GM19395 (cell line): ENCODE data around the gene INPP4A.
"Not testable (repeated sequence)": the region's sequence is repeated elsewhere in the genome, so short reads cannot be mapped to it uniquely, and the experiment has no call there.

Experiments
- ATAC-seq: cut with Tn5 transposase; IDR thresholded peaks from one replicate; pipeline ENCODE4 v1.9.1; 2021; ENCODE audit warnings: mild to moderate bottlenecking, moderate library complexity; ENCODE audit not compliant: unreplicated experiment

INPP4A gene

GRCh38 chr2:98578231-98578630 is 133.6 kb downstream of the INPP4A start:
- no peak for ATAC-seq

DNA sequence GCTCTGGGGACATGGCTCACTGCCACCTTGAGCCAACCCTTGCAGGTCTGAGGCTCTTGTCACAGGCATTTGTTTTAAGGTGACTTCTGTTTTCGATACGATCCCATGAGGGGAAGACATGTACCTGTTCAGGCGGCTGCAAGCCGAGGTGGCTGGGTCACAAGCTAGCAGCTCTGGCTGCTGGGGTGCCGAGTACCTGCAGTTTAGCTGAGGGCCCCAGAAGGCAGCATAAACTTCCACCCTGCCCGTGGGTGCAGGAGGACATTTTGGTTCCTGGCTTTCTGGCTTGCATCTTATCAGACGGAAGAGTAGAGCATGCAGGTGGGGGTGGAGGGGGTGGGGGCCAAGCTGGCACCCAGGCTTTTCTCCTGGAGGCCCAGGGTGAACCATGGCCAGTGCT is 135.3 kb downstream of the INPP4A start:
- ATAC-seq: no peak

DNA sequence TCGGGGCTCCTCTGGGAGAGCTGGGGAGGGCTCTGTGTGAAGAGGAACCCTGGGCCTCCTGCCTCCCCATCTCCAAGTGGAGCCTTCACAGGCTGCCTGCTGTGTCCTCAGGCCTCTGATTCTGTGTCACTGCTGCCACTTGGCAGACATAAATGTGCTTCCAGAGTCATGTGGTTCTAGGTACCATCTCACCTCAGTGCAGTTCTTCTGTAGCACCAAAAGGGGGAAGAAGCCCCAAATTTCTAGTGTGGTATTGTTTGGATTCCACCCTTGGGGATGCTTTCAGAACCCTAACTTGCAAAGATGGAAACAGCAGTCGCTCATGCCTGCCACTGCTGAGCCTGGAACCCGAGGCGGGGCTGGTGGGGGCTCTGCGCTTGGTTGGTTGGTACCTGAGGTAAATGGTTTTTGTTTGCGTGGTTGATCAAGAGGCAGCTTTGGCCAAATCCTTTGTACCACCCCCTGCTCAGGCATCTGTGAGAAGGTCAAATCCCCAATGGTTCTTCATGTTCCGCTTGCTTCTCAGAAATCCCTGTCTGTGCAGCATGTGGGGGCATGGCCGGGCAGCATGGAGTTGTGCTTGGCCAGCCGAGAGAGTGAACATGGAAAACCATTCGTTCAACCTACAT is 136.1 kb downstream of the INPP4A start:
- no peak for ATAC-seq

GRCh38 chr2:98582523-98582922 is 137.9 kb downstream of the INPP4A start:
- no peak for ATAC-seq

DNA sequence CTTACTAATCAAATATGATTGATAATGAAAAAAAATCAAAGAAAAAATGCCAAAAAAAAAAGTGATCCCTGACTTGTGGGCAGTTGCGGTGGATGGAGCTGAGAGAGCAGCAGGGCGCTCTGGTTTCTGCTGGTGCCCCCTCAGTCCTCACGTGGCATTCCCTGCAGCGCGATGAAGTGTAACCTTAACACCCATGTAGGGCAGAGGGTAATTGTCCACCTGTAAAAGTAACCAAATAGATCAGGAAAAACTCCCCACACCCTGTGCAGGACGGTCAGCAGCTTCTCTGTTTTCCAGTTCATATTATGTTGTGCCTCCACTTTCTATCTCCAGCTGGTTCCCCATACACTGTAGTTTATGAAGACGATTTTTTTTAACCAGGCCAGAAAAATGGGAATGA is 138.6 kb downstream of the INPP4A start:
- ATAC-seq: no peak

GRCh38 chr2:98583816-98584618 is 139.4 kb downstream of the INPP4A start:
- no peak for ATAC-seq

GRCh38 chr2:98585386-98585785 is 140.7 kb downstream of the INPP4A start:
- no peak for ATAC-seq

GRCh38 chr2:98586551-98587140 is 142.0 kb downstream of the INPP4A start:
- no peak for ATAC-seq

DNA sequence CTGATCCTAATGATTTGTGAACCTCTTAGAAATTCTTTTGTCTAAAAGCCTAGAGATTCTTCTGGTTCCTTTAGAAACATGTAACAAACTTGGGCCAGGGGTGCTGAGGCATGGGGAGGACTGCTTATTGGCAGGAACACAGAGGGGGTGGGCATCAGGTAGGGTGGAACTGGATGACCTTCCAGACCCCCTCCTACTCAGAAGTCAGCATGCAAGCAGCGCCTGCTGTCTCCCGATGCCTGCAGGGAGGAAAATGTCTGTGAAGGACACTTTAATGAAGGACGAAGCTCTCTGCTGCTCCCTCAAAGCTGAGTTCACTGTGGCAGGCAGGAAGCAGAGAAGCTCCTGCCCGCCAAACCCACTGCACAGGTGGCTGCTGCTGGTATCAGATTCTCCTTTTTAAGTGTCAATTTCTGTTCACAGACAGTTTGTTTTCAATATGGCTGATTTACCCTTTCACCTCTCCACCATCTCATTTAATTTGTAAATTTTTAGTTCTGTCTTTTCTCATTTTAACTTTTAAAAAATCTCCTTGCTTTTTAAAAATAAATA is 144.3 kb downstream of the INPP4A start:
- ATAC-seq: no peak

DNA sequence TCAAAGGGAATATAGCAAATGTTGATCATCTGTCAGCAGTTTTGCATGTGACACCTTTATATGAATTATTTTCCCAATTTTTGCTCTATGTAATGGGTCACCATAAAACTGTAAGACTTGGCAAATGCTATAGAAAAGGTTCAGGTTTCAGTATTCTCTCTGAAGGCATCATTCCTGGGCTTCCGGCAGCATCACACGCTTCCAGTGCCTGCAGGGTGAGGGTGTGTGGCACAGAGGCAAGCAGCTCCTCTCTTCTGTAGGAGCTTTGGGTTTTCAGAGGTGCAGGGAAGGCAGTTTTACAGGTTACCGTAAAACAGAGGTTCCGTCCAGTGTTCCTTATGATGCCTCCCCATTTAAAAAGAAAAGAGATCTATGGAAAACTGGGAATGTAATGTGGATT is 144.8 kb downstream of the INPP4A start:
- ATAC-seq: no peak

DNA sequence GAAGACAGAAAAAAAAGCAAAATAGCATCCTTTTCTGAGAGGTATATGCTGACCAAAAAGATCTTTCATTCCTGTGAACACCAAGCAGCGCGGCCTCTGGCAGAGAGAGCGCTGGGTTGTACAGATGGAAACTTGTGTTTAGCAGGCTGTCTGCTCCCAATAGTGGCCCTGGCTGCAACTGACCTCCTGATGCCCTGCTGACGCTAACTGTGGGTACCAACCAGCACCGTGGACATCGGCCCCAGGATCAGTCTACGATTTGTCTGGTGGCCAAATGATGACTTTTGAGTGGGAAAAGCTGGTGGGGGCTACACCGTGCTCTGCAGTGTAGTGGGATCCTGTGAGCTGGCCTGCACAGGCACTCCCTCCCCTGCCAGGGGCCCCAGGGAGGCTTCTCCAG is 147.9 kb downstream of the INPP4A start:
- no peak for ATAC-seq

DNA sequence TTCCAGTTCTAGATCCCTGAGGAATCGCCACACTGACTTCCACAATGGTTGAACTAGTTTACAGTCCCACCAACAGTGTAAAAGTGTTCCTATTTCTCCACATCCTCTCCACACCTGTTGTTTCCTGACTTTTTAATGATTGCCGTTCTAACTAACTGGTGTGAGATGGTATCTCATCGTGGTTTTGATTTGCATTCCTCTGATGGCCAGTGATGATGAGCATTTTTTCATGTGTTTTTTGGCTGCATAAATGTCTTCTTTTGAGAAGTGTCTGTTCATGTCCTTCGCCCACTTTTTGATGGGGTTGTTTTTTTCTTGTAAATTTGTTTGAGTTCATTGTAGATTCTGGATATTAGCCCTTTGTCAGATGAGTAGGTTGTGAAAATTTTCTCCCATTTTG is 150.0 kb downstream of the INPP4A start:
- not testable (repeated sequence) for ATAC-seq

GRCh38 chr2:98598781-98599428 is 154.2 kb downstream of the INPP4A start:
- ATAC-seq: no peak

DNA sequence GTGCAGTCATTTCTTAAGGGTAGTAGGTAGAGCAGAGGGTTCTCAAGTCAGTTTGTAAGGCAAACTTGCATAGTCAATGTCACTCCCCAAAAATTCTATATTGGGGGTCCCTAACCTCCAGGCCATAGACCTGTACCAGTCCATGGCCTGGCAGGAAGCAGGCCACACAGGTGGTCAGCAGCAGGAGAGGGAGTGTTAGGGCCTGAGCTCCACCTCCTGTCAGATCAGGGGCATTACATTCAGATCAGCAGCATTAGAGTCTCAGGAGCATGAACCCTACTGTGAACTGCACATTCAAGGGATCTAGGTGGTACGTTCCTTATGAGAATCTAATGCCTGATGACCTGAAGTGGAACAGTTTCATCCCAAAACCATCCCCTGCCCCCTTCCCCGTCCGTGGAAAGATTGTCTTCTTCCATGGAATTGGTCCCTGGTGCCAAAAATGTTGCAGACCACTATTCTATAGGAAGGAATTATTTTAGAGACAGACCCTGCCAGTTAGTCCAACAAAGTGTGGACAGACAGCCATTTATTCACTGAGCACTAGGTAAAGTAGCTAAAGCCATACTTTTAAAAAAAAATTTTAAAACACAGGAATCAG is 157.0 kb downstream of the INPP4A start:
- ATAC-seq: no peak

DNA sequence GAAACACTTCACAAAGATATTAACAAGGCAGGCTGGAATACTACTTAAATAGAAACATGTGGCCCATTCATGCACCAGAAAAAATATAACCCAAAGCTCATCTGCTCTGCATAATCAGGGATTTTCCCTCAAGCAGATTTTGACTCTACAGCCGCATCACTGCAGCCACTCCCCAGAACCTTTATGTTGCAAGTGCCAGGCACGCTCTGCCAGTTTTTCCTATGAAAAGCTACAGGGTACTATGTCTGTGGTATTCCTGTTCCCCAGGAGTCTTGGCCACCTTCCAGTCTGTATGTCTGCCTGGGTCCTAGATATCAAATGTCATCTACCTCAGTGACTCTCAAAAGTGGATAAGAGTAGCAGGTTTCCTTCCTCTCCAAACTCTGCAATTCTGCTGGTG is 159.9 kb downstream of the INPP4A start:
- no peak for ATAC-seq

GRCh38 chr2:98605076-98605475 is 160.4 kb downstream of the INPP4A start:
- no peak for ATAC-seq

DNA sequence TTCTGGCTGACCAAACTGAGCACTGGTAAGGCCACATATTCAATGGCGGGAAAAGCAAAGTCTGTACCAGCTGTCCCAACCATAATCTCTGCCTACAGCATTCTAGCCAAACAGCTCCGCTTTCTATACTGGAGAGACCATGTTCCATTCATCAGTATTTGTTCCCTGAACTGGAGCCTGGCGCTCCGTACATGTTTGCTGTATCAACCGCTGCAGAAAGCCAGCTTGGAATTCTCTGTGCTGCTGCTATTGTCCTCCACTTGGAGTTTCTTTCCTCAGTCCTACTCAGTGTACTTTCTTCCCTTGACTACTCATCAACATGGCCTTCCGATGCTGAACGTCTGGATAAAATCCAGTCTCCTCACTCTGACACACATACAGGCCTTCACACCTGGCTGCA is 161.8 kb downstream of the INPP4A start:
- ATAC-seq: no peak

- ATAC-seq: no peak
Measured at GRCh38 chr2:98607104-98607503, 162.4 kb downstream of the INPP4A start.

DNA sequence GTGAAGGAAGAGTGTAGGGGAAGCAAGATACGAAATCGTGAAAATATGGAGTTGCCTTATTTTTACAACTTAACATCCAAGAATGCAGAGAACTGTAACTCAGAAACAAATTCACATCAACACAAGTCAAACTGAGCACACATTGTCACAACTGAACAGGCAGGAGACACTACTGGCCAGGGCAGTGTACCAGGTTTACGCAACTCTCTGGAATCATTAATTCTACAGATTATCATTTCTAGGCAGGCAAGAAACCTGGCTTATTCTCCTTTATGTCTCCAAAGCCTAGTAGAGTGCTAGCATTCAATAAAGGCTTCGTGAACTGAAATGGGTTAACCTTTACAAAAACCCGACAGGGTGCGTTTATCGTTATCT is 163.1 kb downstream of the INPP4A start:
- no peak for ATAC-seq

DNA sequence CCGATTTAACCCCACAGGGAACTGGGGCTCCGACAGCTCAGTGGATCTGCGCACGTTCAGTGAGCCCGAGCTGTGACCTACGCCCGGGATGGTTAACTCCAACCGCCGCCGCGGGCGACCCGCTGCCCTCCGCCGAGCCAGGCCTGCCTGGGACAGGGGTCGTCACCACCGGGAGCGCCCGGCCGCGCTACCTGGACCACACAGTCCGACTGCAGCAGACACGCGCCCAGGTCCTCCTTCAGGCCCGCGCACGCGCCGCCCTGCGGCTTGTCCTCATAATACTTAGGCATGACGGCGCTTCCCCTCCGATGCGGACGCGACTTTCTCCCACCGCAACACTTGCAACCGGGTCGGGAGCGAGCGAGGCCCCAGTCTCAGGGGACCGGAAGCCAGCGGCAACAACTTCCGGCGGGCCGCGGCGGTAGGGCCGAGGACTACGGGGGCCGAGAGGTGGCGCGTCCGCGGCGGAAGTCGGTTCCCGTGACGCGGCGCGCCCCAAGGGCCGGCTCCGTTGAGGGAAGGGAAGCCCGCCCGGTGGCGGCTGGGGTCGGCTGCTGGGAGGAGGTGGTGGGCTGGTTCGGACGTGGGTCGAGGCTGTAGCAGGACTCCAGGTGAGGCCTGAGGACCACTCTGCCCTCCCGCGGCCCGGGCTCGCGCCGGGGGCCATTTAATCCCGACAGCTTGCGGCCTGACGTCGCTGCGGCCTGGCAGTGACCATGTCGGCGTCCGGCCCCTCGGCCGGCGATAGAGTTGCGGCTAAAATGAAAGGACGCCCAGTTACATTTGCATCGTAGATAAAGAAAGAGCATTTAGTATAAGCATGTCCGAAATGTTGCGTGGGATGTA is 163.7 kb downstream of the INPP4A start, which contains the start of the genes COA5 and UNC50:
Gene COA5 (minus strand): TSS at position 397 of the 846 bp plus-strand sequence. CDS start 107 bp downstream, at position 290.
Gene UNC50 (plus strand): TSS at position 474 of the 846 bp plus-strand sequence. CDS start 1,171 bp downstream, outside the sequence.
- ATAC-seq: peak; percentile 88
